ENCODE data around the gene PRKN. TPM values are rescaled to one million over a fixed set of nuclear protein-coding genes. Genes with fewer than 3 reads are reported as not detected.

Gene PRKN
- total RNA-seq, 1 experiment from 2014 or later = 2.0 TPM

- Histone ChIP-seq H3K9ac (ENCODE audit: extremely low read depth, insufficient read length, low read length) (no peak overlapping the region), H3K4me2 (ENCODE audit: insufficient read depth, insufficient read length, low read length) (no peak overlapping the region), H3K23ac (ENCODE audit: insufficient read length, low read depth, low read length) (no peak overlapping the region), H3K27me3 (ENCODE audit: insufficient read depth, low read length) (no peaks in the 10 kb centered on the region), H4K91ac (ENCODE audit: insufficient read length, low read depth, low read length) (no peak overlapping the region), H4K8ac (replicated peaks; ENCODE audit: insufficient read length, low read depth, low read length) (no peak overlapping the region), H4K20me1 (ENCODE audit: control insufficient read depth, insufficient read depth, insufficient read length) (no peaks in the 10 kb centered on the region), H3K9me3 (ENCODE audit: control insufficient read depth, low read depth, low read length) (no peaks in the 10 kb centered on the region), H3K56ac (ENCODE audit: insufficient read length, low read depth, low read length) (no peak overlapping the region), H3T11ph (ENCODE audit: low read length) (no peak overlapping the region), H3K79me1 (ENCODE audit: insufficient read depth, low read depth, low read length, poor library complexity, severe bottlenecking) (no peaks in the 10 kb centered on the region), H3K18ac (ENCODE audit: insufficient read length, low read depth, low read length) (no peak overlapping the region), H3K27ac (ENCODE audit: insufficient read length, low read depth, low read length) (no peak overlapping the region), H2AFZ (ENCODE audit: low read length) (no peak overlapping the region), H2BK15ac (ENCODE audit: low read depth, low read length) (no peak overlapping the region), H2BK20ac (ENCODE audit: low read depth, low read length, poor library complexity, severe bottlenecking) (no peak overlapping the region), H2BK120ac (ENCODE audit: low read depth, low read length, poor library complexity, severe bottlenecking) (no peak overlapping the region), H2BK12ac (ENCODE audit: insufficient read length, low read depth, low read length) (no peak overlapping the region), H3K79me2 (ENCODE audit: insufficient read depth, low read length) (no peaks in the 10 kb centered on the region), H2BK5ac (ENCODE audit: insufficient read length, low read length) (no peak overlapping the region), H4K5ac (ENCODE audit: insufficient read length, low read depth, low read length) (no peak overlapping the region), H3K14ac (ENCODE audit: insufficient read depth, low read length) (no peak overlapping the region), H3K23me2 (ENCODE audit: insufficient read length, low read depth, low read length, poor library complexity, severe bottlenecking) (no peaks in the 10 kb centered on the region), H3K4me1 (ENCODE audit: insufficient read depth, low read length) (no peaks in the 10 kb centered on the region), H3K4ac (ENCODE audit: low read depth, low read length) (no peak overlapping the region), H2AK5ac (ENCODE audit: insufficient read length, low read length) (no peak overlapping the region)
- Mint-ChIP-seq H3K4me1 (peaks cover 13 to 24% of the 10 kb centered on the region in 2 experiments), H3K36me3 (ENCODE audit: insufficient read depth in 1 of 3, low read depth in 3 of 3) (no peaks in the 10 kb centered on the region; a peak in 2 of 7 replicates), H3K9me3 (peaks cover 0 to 5% of the 10 kb centered on the region in 2 experiments; a peak in 1 of 5 replicates), H3K27me3 (ENCODE audit: low read depth) (no peaks in the 10 kb centered on the region; the same call in none of the 2 replicates), H3K4me3 (no peak overlapping the region), H3K27ac (no peak overlapping the region; a peak in 2 of 7 replicates)
- TF ChIP-seq CTCF (conservative IDR thresholded peaks at IDR 0.05) = no peak
- DNase-seq = no peak
- WGBS (ENCODE audit: extremely low coverage, insufficient read length, low lambda C conversion rate) = no CpG with 5 or more reads among the region's 2 CpGs
Measured at GRCh38 chr6:161547617-161548016, 1179.9 kb downstream of the PRKN start.
